HAP-1 (cell line): ENCODE data around the gene MAP1S.

Experiments used
- DNase-seq, 2 experiments: peaks; one replicate each; pipeline ENCODE4 v3.0.0-alpha.2; 2016 to 2020; ENCODE audit warnings: low spot score in 2 of 2
- H3K27me3 ChIP-seq: fragments of 250-450 bp; sonication (Bioruptor Pico); 2 replicates; pipeline ENCODE4 v1.5.1; 2020; ENCODE audit warnings: low read depth, mild to moderate bottlenecking, moderate library complexity
- H3K36me3 ChIP-seq: fragments of 250-450 bp; sonication (Bioruptor Pico); replicated peaks from 2 replicates; pipeline ENCODE4 v1.5.1; 2020; ENCODE audit warnings: mild to moderate bottlenecking
- H3K4me1 ChIP-seq: fragments of 250-450 bp; sonication (Bioruptor Pico); 2 replicates; pipeline ENCODE4 v1.5.1; 2020; ENCODE audit warnings: mild to moderate bottlenecking
- H3K4me3 ChIP-seq: fragments of 250-450 bp; sonication (Bioruptor Pico); 2 replicates; pipeline ENCODE4 v1.5.1; 2020; ENCODE audit warnings: mild to moderate bottlenecking, moderate library complexity
- H3K9me3 ChIP-seq: fragments of 250-450 bp; sonication (Bioruptor Pico); 2 replicates; pipeline ENCODE4 v1.5.1; 2020; ENCODE audit warnings: mild to moderate bottlenecking, moderate library complexity
- in situ Hi-C: fragments of 300-500 bp; cut with MboI; formaldehyde crosslinking; loops from 3 replicates; pipeline ENCODE4 v1.14.3; 2020; ENCODE audit warnings: low sequenced_read_pairs, inconsistent platforms, mixed read lengths

MAP1S gene

DNA sequence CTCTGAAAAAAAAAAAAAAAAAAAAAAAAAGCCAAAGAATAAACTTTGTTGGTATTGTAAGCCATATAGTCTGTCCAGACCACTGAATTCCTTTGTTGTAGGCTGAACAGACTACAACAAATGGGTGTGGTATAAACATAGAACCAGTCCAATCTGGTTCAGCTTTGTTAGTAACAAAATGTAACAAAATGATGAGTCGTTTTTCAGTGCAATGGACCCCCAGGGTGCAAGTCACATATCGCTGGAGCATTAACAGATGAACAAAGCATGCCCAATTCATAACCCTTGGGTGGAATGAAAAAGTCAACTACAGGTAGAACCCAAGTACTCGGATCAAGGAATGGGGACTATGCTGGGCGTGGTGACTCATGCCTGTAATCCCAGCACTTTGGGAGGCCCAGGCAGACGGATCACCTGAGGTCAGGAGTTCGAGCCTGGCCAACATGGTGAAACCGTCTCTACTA is 18.4 kb downstream of the MAP1S start:
- in situ Hi-C loops = no loop called here
- no peak overlapping the region for H3K4me3 ChIP-seq
- H3K27me3 ChIP-seq = no peaks in the 10 kb centered on the region
- peaks cover 24% of the 10 kb centered on the region for H3K36me3 ChIP-seq
- H3K9me3 ChIP-seq = no peaks in the 10 kb centered on the region
- peaks cover 13% of the 10 kb centered on the region for H3K4me1 ChIP-seq
- DNase-seq = peak in 1 of 2 experiments; percentile 24

DNA sequence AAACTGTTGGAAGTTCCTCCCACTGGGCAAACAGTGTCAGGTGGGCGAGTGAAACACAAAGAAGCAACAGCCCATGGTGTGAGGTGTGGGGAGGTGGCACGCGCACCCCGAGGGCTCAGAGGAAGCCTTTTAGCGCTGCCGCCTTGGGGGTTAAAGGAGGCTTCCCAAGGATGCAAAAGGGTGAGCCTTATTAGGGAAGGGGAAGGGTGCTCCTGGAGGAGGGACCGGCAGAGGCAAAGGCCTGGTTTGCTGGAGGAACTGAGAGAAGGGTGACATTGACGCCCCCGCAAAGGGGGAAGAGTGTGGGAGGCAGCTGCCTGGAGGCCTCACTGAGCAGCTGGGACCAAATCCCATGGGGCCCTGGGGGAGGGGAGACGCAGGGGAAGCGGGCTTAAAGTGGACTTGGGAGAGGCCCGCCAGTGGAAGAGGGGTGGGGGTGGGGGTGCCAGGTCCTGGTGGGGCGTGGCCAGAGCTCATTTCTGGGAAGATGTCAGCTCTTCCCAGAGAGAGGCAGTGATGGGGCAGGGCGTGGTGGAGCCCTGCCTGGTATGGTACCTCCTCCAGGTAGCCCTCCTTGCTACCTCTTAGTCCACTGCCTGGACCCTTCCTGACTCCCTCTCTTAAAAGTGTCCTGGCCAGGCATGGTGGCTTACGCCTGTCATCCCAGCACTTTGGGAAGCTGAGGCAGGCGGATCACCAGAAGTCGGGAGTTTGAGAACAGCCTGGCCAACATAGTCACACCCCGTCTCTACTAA is 20.0 kb downstream of the MAP1S start:
- no peaks in the 10 kb centered on the region for H3K9me3 ChIP-seq
- in situ Hi-C loops = no loop called here
- peaks cover 13% of the 10 kb centered on the region for H3K4me1 ChIP-seq
- no peaks in the 10 kb centered on the region for H3K27me3 ChIP-seq
- H3K4me3 ChIP-seq = no peak overlapping the region
- DNase-seq = peak; percentile 10 to 87
- peaks cover 12% of the 10 kb centered on the region; the same call in 1 of the 2 replicates for H3K36me3 ChIP-seq

DNA sequence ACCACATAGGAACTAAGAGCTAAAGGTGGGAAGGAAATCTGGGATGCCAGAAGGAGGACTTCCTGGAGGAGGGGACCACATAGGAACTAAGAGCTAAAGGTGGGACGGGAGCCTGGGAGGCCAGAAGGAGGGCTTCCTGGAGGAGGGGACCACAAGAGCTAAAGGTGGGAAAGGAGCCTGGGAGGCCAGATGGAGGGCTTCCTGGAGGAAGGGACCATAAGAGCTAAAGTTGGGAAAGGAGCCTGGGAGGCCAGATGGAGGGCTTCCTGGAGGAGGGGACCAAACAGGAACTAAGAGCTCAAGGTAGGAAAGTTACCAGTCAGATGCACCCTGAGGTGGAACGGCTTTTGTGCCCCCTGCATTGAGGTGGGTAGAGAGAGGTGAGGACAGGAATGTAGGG is 22.2 kb downstream of the MAP1S start:
- Histone ChIP-seq H3K4me3 (no peak overlapping the region), H3K9me3 (no peaks in the 10 kb centered on the region), H3K4me1 (peaks cover 13% of the 10 kb centered on the region), H3K27me3 (no peaks in the 10 kb centered on the region), H3K36me3 (peaks cover 5% of the 10 kb centered on the region; the same call in 1 of the 2 replicates)
- DNase-seq = no peak
- in situ Hi-C loops = no loop called here

DNA sequence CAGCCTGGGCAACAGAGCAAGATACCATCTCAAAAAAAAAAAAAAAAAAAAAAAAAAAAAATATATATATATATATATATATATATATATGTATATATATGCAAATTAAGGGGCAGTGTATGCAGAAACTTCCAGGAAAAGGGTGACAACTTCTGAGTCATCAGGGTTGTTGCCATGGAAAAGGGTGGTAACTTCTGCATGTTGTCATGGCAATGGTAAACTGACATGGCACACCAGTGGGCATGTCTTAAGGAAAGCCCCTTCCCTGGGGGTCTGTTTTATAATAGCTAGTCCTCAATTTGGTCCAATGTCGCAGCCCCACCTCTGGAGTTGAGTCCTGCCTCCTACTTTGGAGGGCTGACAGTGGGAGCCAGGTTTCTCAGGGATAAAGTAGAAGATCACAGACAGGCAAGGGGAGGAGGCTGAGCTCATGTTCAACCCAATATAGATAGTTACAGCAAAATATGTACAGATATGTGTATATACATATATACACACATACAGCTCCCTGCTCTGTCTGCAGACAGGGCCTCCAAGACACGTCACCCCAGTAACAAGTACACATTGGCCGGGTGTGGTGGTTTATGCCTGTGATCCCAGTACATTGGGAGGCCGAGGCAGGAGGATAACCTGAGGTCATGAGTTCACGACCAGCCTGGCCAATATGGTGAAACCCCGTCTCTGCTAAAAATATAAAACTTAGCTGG is 24.7 kb downstream of the MAP1S start:
- in situ Hi-C loops = no loop called here
- Histone ChIP-seq H3K4me3 (no peak overlapping the region), H3K36me3 (0 out of 2 replicates have a peak, but pooled peaks cover 1% of the 10 kb centered on the region), H3K9me3 (no peaks in the 10 kb centered on the region), H3K27me3 (no peaks in the 10 kb centered on the region), H3K4me1 (peaks cover 5% of the 10 kb centered on the region)
- no peak for DNase-seq

DNA sequence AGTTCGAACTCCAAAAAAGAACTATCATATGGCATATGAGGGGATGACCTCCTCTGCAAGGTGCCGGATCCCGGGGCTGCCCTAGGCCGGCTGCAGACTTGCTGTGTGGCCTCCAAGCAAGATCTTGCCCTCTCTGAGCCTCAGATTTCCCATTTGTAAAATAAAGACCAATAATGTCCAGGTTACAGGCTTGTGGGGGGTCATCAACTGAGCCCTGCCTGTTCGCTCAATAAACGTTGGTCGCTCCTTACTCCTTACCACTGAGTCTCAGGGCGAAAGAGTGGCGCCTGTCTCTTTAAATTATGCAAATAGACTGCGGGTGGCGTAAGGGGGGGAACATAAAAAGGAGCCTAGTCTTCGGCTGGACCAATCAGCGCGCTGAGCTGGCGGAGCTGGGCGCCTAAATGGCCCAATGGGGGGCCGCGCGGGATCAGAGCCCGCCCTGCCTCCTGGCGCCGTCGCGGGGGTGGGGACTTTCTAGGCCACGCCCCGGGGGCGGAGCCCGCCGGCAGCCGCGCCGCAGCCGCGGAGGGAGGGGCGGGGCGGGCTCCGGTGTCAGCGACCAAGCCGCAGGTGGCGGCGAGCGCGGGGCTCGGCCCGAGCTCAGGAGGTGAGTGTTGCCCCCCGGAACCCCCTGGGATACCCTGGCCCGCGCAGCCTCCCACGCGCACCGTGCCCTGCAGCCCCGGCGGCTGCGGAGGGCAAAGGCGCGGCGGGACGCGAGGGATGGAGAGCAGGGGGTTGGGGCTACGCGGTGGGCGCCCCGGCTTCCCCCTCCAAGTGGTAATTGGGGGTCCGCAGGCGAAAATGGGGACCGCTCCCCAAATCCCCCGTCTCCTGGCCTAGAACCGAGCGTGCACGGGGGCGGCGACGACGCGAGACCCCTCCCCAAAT is 28.2 kb downstream of the MAP1S start:
- Histone ChIP-seq H3K36me3 (no peaks in the 10 kb centered on the region), H3K9me3 (no peaks in the 10 kb centered on the region), H3K4me1 (no peaks in the 10 kb centered on the region; the same call in 1 of the 2 replicates), H3K4me3 (peak overlapping the region; percentile 57), H3K27me3 (no peaks in the 10 kb centered on the region)
- peak; percentile 95 to 96 for DNase-seq
- in situ Hi-C loops = no loop called here

DNA sequence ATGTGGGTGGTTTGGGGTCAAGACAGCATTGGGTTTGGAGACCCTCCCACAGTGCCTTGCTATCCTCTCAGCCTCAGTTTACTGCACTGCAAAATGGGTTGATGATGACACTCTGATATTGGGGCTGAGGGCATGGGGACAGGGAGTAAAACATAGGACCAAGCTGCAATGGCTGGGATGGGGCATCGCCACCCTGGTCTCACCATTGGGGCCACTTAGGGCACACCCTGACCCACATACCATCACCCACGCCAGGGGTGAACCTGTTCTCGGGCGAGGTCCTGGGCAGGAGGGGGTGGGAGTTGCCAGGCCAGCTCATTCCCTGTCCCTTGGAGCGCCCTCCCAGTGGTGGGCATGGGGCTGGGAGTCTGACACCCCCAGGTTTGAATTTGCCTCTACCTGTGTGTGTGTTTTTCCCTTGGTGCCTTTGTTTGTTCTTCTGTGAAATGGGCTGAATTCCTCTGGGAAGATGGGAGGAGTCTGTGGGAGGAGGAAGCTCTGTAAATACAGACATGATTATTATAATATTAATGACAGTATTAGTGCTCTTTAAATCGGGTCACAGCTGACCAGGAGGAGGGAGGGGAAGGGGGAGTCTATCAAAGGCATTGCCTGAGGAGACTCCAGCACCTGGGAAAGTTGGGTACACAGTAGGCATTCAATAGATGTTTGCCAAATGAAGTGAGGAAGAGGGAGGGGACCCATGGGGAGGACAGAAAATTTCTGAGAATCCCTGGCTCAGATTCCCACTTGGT is 29.8 kb downstream of the MAP1S start:
- in situ Hi-C loops = no loop called here
- no peaks in the 10 kb centered on the region for H3K4me1 ChIP-seq
- no peak overlapping the region; the same call in 1 of the 2 replicates for H3K4me3 ChIP-seq

DNA sequence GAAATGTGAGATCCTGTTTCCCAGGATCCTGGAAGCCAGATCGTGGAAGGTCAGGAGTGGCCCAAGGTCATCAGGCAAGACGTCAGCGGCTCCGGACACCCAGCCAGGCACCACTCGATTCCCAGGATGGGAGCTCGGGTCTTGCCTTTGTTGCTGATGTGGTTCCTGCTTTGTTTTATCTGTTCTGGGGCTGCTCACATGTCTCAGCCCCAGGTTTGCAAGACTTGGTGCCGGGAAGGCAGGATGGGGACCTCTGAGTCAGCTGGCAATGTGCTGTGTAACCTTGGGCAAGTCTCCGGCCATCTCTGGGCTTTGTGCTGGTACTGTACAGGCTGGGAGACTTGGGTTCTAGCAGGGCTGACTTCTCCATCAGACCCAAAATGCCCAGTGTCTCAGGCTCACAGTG is 30.6 kb downstream of the MAP1S start:
- Histone ChIP-seq H3K4me3 (no peak overlapping the region), H3K27me3 (no peaks in the 10 kb centered on the region), H3K4me1 (no peaks in the 10 kb centered on the region), H3K9me3 (no peaks in the 10 kb centered on the region), H3K36me3 (no peaks in the 10 kb centered on the region)
- DNase-seq = no peak
- in situ Hi-C loops = no loop called here

More for the DNA sequence above, 29.8 kb downstream of the MAP1S start:
- DNase-seq = no peak
- Histone ChIP-seq H3K27me3 (no peaks in the 10 kb centered on the region), H3K36me3 (no peaks in the 10 kb centered on the region), H3K9me3 (no peaks in the 10 kb centered on the region)

DNA sequence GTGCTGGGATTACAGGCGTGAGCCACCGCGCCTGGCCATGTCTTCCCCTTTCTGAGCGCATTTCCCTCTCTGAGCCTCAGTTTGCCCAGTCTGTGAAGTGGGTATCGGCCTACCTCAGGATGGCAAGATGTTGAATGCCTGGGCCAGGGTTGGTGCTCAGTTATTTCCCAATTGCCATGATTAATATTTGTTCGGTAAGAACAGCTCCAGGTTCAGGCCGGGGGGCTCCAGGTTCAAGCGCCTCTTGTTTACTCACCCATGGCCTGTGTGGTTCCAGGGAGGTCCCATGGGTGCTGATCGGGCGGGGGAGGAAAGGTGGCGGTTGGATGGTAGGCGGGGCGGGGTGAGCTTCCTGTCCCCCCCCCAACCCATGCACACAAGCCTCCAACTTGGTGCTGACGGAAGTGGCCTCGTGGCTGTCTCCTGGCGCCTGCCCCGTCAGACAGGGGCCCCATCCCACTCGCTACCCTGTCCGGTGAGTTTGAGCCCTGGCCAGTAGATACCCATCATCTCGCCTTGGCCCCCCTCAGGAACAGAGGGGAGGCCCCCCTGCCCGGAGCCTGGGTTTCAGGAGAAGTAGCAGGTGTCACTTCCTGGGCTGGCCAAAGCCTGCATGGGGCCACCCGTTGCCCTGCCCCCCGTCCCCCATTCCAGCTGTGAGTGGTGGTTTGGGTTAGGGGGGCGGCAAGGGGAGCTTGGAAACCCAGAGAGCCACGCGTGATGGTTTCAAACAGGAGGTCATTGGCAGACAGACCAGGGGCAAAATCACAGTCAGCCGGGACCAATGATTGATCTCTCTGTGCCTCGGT is 32.0 kb downstream of the MAP1S start, which contains the start of gene FCHO1:
TSS of gene FCHO1 (plus strand) at position 375 of the 809 bp plus-strand sequence. CDS start 3,688 bp downstream, outside the sequence.
- Histone ChIP-seq H3K9me3 (no peaks in the 10 kb centered on the region), H3K36me3 (no peaks in the 10 kb centered on the region), H3K4me1 (no peaks in the 10 kb centered on the region), H3K27me3 (no peaks in the 10 kb centered on the region), H3K4me3 (no peak within 1 kb of the TSS)
- DNase-seq = no peak
- in situ Hi-C loops = no loop called here

DNA sequence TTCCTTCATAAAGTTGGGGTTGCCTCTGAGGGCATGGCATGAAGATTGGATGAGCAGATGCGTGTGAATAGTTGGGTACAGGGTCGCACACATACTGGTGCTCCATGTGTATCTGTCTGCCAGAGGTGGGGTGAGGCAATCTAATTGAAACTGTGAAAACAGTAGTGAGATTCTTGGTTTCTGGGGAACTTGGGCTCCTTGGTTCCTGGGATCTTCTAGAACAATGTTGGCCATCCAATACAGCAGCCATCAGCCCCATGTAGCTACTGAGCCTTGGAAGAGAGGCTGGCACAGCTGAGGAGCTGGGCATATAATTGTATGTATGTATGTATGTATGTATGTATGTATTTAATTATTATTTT is 32.6 kb downstream of the MAP1S start:
- no peak for DNase-seq
- H3K4me1 ChIP-seq = no peaks in the 10 kb centered on the region
- H3K9me3 ChIP-seq = no peaks in the 10 kb centered on the region
- H3K36me3 ChIP-seq = no peaks in the 10 kb centered on the region
- H3K27me3 ChIP-seq = no peaks in the 10 kb centered on the region
- H3K4me3 ChIP-seq = no peak overlapping the region
- in situ Hi-C loops = no loop called here

DNA sequence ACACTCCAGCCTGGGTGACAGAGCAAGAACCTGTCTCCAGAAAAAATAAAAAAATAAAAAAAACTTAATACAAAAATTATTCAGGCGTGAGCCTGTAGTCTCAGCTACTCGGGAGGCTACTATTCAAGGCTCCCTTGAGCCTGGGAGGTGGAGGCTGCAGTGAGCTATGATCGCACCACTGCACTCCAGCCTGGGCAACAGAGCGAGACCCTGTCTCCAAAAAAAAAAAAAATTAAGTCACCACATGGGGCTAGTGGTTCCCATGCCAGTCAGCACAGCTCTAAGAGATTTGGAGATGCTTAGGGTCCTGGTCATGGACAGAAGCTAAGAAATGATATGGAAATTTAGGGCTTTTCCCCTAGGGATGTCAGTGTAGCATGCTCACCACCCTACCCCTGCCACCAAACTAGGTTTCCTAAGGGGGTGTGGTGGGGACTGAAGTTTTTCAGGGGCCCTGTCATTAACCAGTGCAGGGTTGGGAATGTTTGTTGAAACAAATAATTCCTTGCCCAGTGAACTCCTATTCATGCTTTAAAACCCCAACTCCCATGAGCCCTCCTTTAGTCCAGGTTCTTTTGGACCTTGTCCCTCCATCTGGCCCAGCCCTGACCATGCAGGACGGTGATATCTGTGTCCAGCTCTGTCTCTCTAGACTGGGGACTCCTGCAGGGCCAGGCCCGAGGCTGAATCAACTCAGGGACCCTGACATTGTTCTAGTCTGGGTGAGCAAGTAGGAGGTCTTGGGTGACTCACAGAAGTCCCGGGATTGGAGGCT is 33.8 kb downstream of the MAP1S start:
- Histone ChIP-seq H3K4me1 (no peaks in the 10 kb centered on the region), H3K4me3 (no peak overlapping the region)
- in situ Hi-C loops = no loop called here

DNA sequence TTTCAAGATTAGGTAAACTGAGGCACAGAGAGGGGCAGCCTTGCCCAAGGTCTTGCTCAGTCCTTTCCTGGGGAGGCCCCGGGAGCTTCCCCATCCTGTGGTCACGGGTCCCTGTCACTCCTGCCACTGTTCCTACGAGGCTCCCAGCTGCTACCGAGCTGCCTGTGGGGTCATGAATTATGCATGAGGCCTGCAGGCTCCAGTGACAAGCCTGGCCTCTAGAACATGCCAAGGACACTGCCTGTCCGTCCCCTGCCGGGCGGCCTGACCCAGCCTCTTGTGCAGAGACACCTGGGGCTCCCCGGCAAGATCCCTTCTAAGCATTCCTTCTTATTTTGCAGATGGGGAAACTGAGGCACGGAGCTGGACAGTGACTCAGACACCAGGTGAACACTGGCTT is 34.7 kb downstream of the MAP1S start:
- in situ Hi-C loops = no loop called here
- Histone ChIP-seq H3K27me3 (no peaks in the 10 kb centered on the region), H3K9me3 (no peaks in the 10 kb centered on the region), H3K4me3 (no peak overlapping the region), H3K36me3 (no peaks in the 10 kb centered on the region), H3K4me1 (no peaks in the 10 kb centered on the region)
- no peak for DNase-seq

More for the DNA sequence above, 33.8 kb downstream of the MAP1S start:
- no peaks in the 10 kb centered on the region for H3K36me3 ChIP-seq
- no peaks in the 10 kb centered on the region for H3K9me3 ChIP-seq
- no peaks in the 10 kb centered on the region for H3K27me3 ChIP-seq
- no peak for DNase-seq
